CD14-positive monocyte (primary cell): ENCODE data around the gene WDR49. TPM values are rescaled to one million over a fixed set of nuclear protein-coding genes. Genes with fewer than 3 reads are reported as not detected.

ENCODE experiments used
- DNase-seq, 3 donors: peaks; one replicate each; pipeline ENCODE4 v3.0.0-alpha.2; 2011 to 2022
- H2AFZ ChIP-seq: 2 replicates; pipeline ENCODE4 v1.6.0; 2012; ENCODE audit warnings: mild to moderate bottlenecking, low read depth, low read length, inconsistent platforms; ENCODE audit not compliant: insufficient read depth, poor library complexity, severe bottlenecking
- H3K27ac ChIP-seq, 2 donors: 1 replicate in 1 of 2; 2 replicates in 1 of 2; pipeline ENCODE4 v1.5.1; 2012 to 2013; ENCODE audit warnings: low read length in 2 of 2, control low read depth in 1 of 2, inconsistent platforms in 1 of 2, low read depth in 1 of 2, mild to moderate bottlenecking in 1 of 2
- H3K27me3 ChIP-seq, 2 donors: one replicate each; pipeline versions ENCODE4 v1.6.0 to v1.6.1; 2011 to 2013; ENCODE audit warnings: low read length in 2 of 2; ENCODE audit not compliant: control insufficient read depth in 2 of 2, insufficient read depth in 2 of 2
- H3K36me3 ChIP-seq, 2 donors: replicated peaks in 1 of 2; 1 replicate in 1 of 2; 2 replicates in 1 of 2; pipeline versions ENCODE4 v1.5.1 to v1.6.1; 2012 to 2013; ENCODE audit warnings: low read length in 2 of 2, control low read depth in 1 of 2, inconsistent platforms in 1 of 2, mild to moderate bottlenecking in 1 of 2; ENCODE audit not compliant: insufficient read depth in 2 of 2, control insufficient read depth in 1 of 2
- H3K4me1 ChIP-seq, 2 donors: 1 replicate in 1 of 2; 2 replicates in 1 of 2; pipeline versions ENCODE4 v1.5.1 to v1.6.1; 2012 to 2013; ENCODE audit warnings: low read length in 2 of 2, control low read depth in 1 of 2, inconsistent platforms in 1 of 2, mild to moderate bottlenecking in 1 of 2, moderate library complexity in 1 of 2; ENCODE audit not compliant: insufficient read depth in 2 of 2, control insufficient read depth in 1 of 2
- H3K4me2 ChIP-seq: replicated peaks from 2 replicates; pipeline ENCODE3; 2012; ENCODE audit warnings: low read length, moderate library complexity, mild to moderate bottlenecking; ENCODE audit not compliant: poor library complexity, severe bottlenecking; ENCODE audit errors: extremely low read depth
- H3K4me3 ChIP-seq, 3 experiments: fragments of 200-600 bp in 1 of 3; sonication (generic) in 1 of 3; replicated peaks in 1 of 3; 1 replicate in 2 of 3; 2 replicates in 1 of 3; pipeline ENCODE4 v1.5.1; 2011 to 2013; ENCODE audit warnings: low read length in 3 of 3, mild to moderate bottlenecking in 3 of 3, control low read depth in 2 of 3, low read depth in 2 of 3, inconsistent platforms in 1 of 3, moderate library complexity in 1 of 3
- H3K79me2 ChIP-seq: 2 replicates; pipeline ENCODE4 v1.6.0; 2012; ENCODE audit warnings: mild to moderate bottlenecking, control low read depth, inconsistent platforms, low read length, moderate library complexity; ENCODE audit not compliant: insufficient read depth
- H3K9ac ChIP-seq: 2 replicates; pipeline ENCODE4 v1.6.0; 2017; ENCODE audit warnings: low read length, mild to moderate bottlenecking; ENCODE audit not compliant: insufficient read depth, poor library complexity, severe bottlenecking
- H3K9me3 ChIP-seq, 2 donors: replicated peaks in 1 of 2; 1 replicate in 1 of 2; 2 replicates in 1 of 2; pipeline versions ENCODE4 v1.5.1 to v1.6.1; 2012 to 2013; ENCODE audit warnings: low read length in 2 of 2, control low read depth in 1 of 2; ENCODE audit not compliant: control insufficient read depth in 1 of 2, insufficient read depth in 1 of 2
- H4K20me1 ChIP-seq: 2 replicates; pipeline ENCODE4 v1.6.0; 2012; ENCODE audit warnings: mild to moderate bottlenecking, low read length, control low read depth, moderate library complexity; ENCODE audit not compliant: insufficient read depth
- H3K27ac Mint-ChIP-seq, 7 donors: one replicate each; pipeline ENCODE4 v1.8.0; 2020; ENCODE audit warnings: mild to moderate bottlenecking in 7 of 7, mixed read lengths in 7 of 7, moderate library complexity in 6 of 7, inconsistent platforms in 2 of 7
- H3K27me3 Mint-ChIP-seq, 3 donors: one replicate each; pipeline ENCODE4 v1.8.0; 2021 to 2022; ENCODE audit warnings: low read depth in 3 of 3, mild to moderate bottlenecking in 3 of 3, mixed read lengths in 3 of 3, moderate library complexity in 3 of 3, inconsistent platforms in 1 of 3
- H3K36me3 Mint-ChIP-seq, 2 donors: one replicate each; pipeline ENCODE4 v1.8.0; 2020; ENCODE audit warnings: mixed read lengths in 2 of 2, inconsistent platforms in 1 of 2, mild to moderate bottlenecking in 1 of 2
- H3K4me1 Mint-ChIP-seq: one replicate; pipeline ENCODE4 v1.8.0; 2020; ENCODE audit warnings: mild to moderate bottlenecking, mixed read lengths
- H3K4me3 Mint-ChIP-seq, 2 donors: one replicate each; pipeline ENCODE4 v1.8.0; 2020; ENCODE audit warnings: mild to moderate bottlenecking in 2 of 2, mixed read lengths in 2 of 2, moderate library complexity in 1 of 2
- H3K9me3 Mint-ChIP-seq, 7 donors: one replicate each; pipeline ENCODE4 v1.8.0; 2020 to 2022; ENCODE audit warnings: mixed read lengths in 7 of 7, mild to moderate bottlenecking in 6 of 7, moderate library complexity in 6 of 7, inconsistent platforms in 2 of 7
- WGBS: methylation state at CpG from one replicate; pipeline ENCODE4 v1.1.5; 2013; ENCODE audit warnings: missing lambda C conversion rate; ENCODE audit not compliant: insufficient coverage; 5-methylcytosine and 5-hydroxymethylcytosine counted together
- intact Hi-C, 2 donors: fragments of 100-400 bp; cut with micrococcal nuclease; formaldehyde crosslinking; loops; one replicate each; pipeline versions ENCODE4 v1.15.0 to v1.15.1; 2023
- polyA plus RNA-seq, 3 donors: library from polyadenylated mRNA; depleted of rRNA in 1 of 3; unstranded in 2 of 3; stranded (reverse) in 1 of 3; fragments of 300-500 nt in 2 of 3; fragments of >200 nt in 1 of 3; fragmentation: Illumina TruSeq in 2 of 3; gene quantifications; 1 replicate in 2 of 3; 2 replicates in 1 of 3; pipeline ENCODE4 v1.2.3, GENCODE V29; 2012 to 2021
- TF ChIP-seq, protein P1 (sequence below): fragments of 200-600 bp; IDR thresholded peaks from one replicate; pipeline ENCODE4 v1.8.0; 2022; ENCODE audit warnings: antibody characterized with exemption, mild to moderate bottlenecking

The WDR49 gene
- polyA plus RNA-seq, 3 donors = 1.1 to 5.0 (median 4.2) TPM

DNA sequence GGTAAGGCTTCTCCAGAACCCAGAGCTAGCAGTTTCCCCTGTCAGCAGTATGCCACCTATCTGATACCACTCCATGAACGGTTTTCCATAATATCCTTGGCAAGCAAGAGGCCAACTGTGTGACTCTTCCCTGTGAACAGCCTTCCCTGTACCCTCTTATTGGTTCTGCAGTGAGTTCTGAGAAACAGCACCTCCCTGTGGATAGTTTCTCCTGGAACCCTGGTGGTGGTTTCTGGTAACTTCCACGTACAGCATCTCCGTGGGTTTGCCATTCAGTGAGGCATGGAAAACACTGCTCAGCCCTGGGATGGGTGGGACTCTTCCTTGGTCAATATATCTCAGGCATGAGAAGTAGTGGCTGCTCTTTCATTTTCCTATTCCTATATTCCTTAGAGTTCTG, 160.5 kb downstream of the WDR49 start:
- Histone ChIP-seq H2AFZ (no peak overlapping the region), H3K4me1 (peaks cover 0 to 4% of the 10 kb centered on the region in 2 donors), H3K27me3 (no peaks in the 10 kb centered on the region), H3K4me3 (no peak overlapping the region), H4K20me1 (no peaks in the 10 kb centered on the region), H3K9ac (no peak overlapping the region), H3K27ac (no peak overlapping the region), H3K9me3 (no peaks in the 10 kb centered on the region), H3K36me3 (no peaks in the 10 kb centered on the region), H3K4me2 (no peak overlapping the region), H3K79me2 (no peaks in the 10 kb centered on the region)
- Mint-ChIP-seq H3K4me3 (no peak overlapping the region), H3K27ac (no peak overlapping the region), H3K9me3 (no peaks in the 10 kb centered on the region), H3K27me3 (no peaks in the 10 kb centered on the region), H3K36me3 (peaks cover 0 to 2% of the 10 kb centered on the region in 2 donors), H3K4me1 (peaks cover 13% of the 10 kb centered on the region)
- intact Hi-C loops = no loop called here
- 93% methylated on average over 3 of the region's 3 CpGs for whole genome bisulfite sequencing
- TF ChIP-seq, protein P1, sequence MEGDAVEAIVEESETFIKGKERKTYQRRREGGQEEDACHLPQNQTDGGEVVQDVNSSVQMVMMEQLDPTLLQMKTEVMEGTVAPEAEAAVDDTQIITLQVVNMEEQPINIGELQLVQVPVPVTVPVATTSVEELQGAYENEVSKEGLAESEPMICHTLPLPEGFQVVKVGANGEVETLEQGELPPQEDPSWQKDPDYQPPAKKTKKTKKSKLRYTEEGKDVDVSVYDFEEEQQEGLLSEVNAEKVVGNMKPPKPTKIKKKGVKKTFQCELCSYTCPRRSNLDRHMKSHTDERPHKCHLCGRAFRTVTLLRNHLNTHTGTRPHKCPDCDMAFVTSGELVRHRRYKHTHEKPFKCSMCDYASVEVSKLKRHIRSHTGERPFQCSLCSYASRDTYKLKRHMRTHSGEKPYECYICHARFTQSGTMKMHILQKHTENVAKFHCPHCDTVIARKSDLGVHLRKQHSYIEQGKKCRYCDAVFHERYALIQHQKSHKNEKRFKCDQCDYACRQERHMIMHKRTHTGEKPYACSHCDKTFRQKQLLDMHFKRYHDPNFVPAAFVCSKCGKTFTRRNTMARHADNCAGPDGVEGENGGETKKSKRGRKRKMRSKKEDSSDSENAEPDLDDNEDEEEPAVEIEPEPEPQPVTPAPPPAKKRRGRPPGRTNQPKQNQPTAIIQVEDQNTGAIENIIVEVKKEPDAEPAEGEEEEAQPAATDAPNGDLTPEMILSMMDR = peak; percentile 48
- peak in 1 of 3 donors; percentile 14 for DNase-seq

DNA sequence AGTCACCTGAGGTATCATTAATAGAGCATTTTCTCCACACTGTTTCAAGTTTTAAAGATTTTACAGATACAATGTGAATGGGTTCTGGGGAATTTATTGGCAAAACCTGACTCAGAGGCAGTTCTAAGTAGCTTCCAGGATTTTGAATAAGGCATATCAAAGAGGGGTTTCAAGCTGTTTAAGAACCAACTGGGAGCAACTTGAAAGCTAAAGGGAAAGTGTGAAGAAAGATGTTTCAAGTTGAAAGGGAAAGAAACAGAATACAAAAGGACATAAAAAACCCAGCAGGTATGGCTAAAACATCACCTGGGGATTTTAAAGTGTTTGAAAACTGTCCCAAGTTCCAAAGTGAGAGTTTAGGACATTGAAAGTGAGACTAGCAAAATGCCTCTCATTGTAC, 162.1 kb downstream of the WDR49 start:
- no peak overlapping the region for H3K4me3 Mint-ChIP-seq
- Histone ChIP-seq H3K9ac (no peak overlapping the region), H3K79me2 (no peaks in the 10 kb centered on the region), H2AFZ (no peak overlapping the region), H3K4me2 (no peak overlapping the region), H4K20me1 (no peaks in the 10 kb centered on the region), H3K36me3 (no peaks in the 10 kb centered on the region), H3K9me3 (no peaks in the 10 kb centered on the region), H3K27me3 (no peaks in the 10 kb centered on the region), H3K27ac (no peak overlapping the region), H3K4me1 (peaks cover 0 to 4% of the 10 kb centered on the region in 2 donors), H3K4me3 (no peak overlapping the region)
- H3K27ac Mint-ChIP-seq = no peak overlapping the region
- TF ChIP-seq, protein P1 = no peak
- peaks cover 0 to 4% (median 1%) of the 10 kb centered on the region in 7 donors for H3K9me3 Mint-ChIP-seq
- peaks cover 2 to 5% of the 10 kb centered on the region in 2 donors for H3K36me3 Mint-ChIP-seq
- H3K4me1 Mint-ChIP-seq = peaks cover 10% of the 10 kb centered on the region
- DNase-seq = no peak
- H3K27me3 Mint-ChIP-seq = no peaks in the 10 kb centered on the region
- intact Hi-C loops = no loop called here
